ENCODE measurements around the gene USF3.
A peak's percentile ranks its signal among the peaks of the same experiment; 100 is the strongest.

Gene USF3

GRCh38 chr3:113676261-113676660 lies 20.2 kb downstream of the USF3 start:
- no peak overlapping the region for H3K4me3 Mint-ChIP-seq
- H3K9me3 Mint-ChIP-seq: no peaks in the 10 kb centered on the region
- H3K27ac Mint-ChIP-seq: peak overlapping the region; percentile 36
- H3K27me3 Mint-ChIP-seq: no peaks in the 10 kb centered on the region
- H3K4me1 Mint-ChIP-seq (ENCODE audit: low read depth): peaks cover 15% of the 10 kb centered on the region
- peaks cover 28% of the 10 kb centered on the region for H3K36me3 Mint-ChIP-seq (ENCODE audit: low read depth)

- Mint-ChIP-seq H3K9me3 (no peaks in the 10 kb centered on the region), H3K4me1 (ENCODE audit: low read depth) (peaks cover 20% of the 10 kb centered on the region), H3K27ac (no peak overlapping the region), H3K4me3 (no peak overlapping the region), H3K36me3 (ENCODE audit: low read depth) (peaks cover 49% of the 10 kb centered on the region), H3K27me3 (no peaks in the 10 kb centered on the region)
Measured at GRCh38 chr3:113673593-113673992, 22.8 kb downstream of the USF3 start.

GRCh38 chr3:113668015-113668414 lies 28.4 kb downstream of the USF3 start:
- peaks cover 23% of the 10 kb centered on the region for H3K4me1 Mint-ChIP-seq (ENCODE audit: low read depth)
- no peaks in the 10 kb centered on the region for H3K9me3 Mint-ChIP-seq
- H3K27me3 Mint-ChIP-seq: no peaks in the 10 kb centered on the region
- H3K36me3 Mint-ChIP-seq (ENCODE audit: low read depth): peaks cover 51% of the 10 kb centered on the region
- H3K4me3 Mint-ChIP-seq: no peak overlapping the region
- no peak overlapping the region for H3K27ac Mint-ChIP-seq

- no peaks in the 10 kb centered on the region for H3K27me3 Mint-ChIP-seq
- no peaks in the 10 kb centered on the region for H3K9me3 Mint-ChIP-seq
- H3K4me1 Mint-ChIP-seq (ENCODE audit: low read depth): peaks cover 31% of the 10 kb centered on the region
- H3K36me3 Mint-ChIP-seq (ENCODE audit: low read depth): peaks cover 65% of the 10 kb centered on the region
- H3K4me3 Mint-ChIP-seq: no peak overlapping the region
- H3K27ac Mint-ChIP-seq: no peak overlapping the region
Measured at GRCh38 chr3:113664523-113665094, 31.8 kb downstream of the USF3 start.

- no peaks in the 10 kb centered on the region for H3K9me3 Mint-ChIP-seq
- peaks cover 62% of the 10 kb centered on the region for H3K36me3 Mint-ChIP-seq (ENCODE audit: low read depth)
- H3K27me3 Mint-ChIP-seq: no peaks in the 10 kb centered on the region
- H3K4me3 Mint-ChIP-seq: no peak overlapping the region
- H3K27ac Mint-ChIP-seq: no peak overlapping the region
- H3K4me1 Mint-ChIP-seq (ENCODE audit: low read depth): peaks cover 32% of the 10 kb centered on the region
Measured at GRCh38 chr3:113663761-113664160, 32.7 kb downstream of the USF3 start.

GRCh38 chr3:113663324-113663750 lies 33.1 kb downstream of the USF3 start:
- H3K27me3 Mint-ChIP-seq: no peaks in the 10 kb centered on the region
- H3K9me3 Mint-ChIP-seq: no peaks in the 10 kb centered on the region
- H3K27ac Mint-ChIP-seq: peak overlapping the region; percentile 23
- peaks cover 28% of the 10 kb centered on the region for H3K4me1 Mint-ChIP-seq (ENCODE audit: low read depth)
- H3K4me3 Mint-ChIP-seq: no peak overlapping the region
- H3K36me3 Mint-ChIP-seq (ENCODE audit: low read depth): peaks cover 62% of the 10 kb centered on the region

GRCh38 chr3:113662824-113663223 lies 33.6 kb downstream of the USF3 start:
- Mint-ChIP-seq H3K36me3 (ENCODE audit: low read depth) (peaks cover 67% of the 10 kb centered on the region), H3K4me3 (no peak overlapping the region), H3K4me1 (ENCODE audit: low read depth) (peaks cover 25% of the 10 kb centered on the region), H3K27me3 (no peaks in the 10 kb centered on the region), H3K27ac (peak overlapping the region; percentile 23), H3K9me3 (no peaks in the 10 kb centered on the region)

- H3K36me3 Mint-ChIP-seq (ENCODE audit: low read depth): peaks cover 81% of the 10 kb centered on the region
- H3K4me1 Mint-ChIP-seq (ENCODE audit: low read depth): peaks cover 22% of the 10 kb centered on the region
- no peaks in the 10 kb centered on the region for H3K9me3 Mint-ChIP-seq
- H3K27me3 Mint-ChIP-seq: no peaks in the 10 kb centered on the region
- peak overlapping the region; percentile 12 for H3K27ac Mint-ChIP-seq
- H3K4me3 Mint-ChIP-seq: no peak overlapping the region
Measured at GRCh38 chr3:113660896-113661295, 35.5 kb downstream of the USF3 start.

GRCh38 chr3:113660458-113660857 lies 36.0 kb downstream of the USF3 start:
- Mint-ChIP-seq H3K4me1 (ENCODE audit: low read depth) (peaks cover 22% of the 10 kb centered on the region), H3K4me3 (no peak overlapping the region), H3K36me3 (ENCODE audit: low read depth) (peaks cover 83% of the 10 kb centered on the region), H3K27ac (peak overlapping the region; percentile 12), H3K27me3 (no peaks in the 10 kb centered on the region), H3K9me3 (no peaks in the 10 kb centered on the region)

- Mint-ChIP-seq H3K4me1 (ENCODE audit: low read depth) (peaks cover 24% of the 10 kb centered on the region), H3K4me3 (no peak overlapping the region), H3K27me3 (no peaks in the 10 kb centered on the region), H3K36me3 (ENCODE audit: low read depth) (peaks cover 83% of the 10 kb centered on the region), H3K27ac (no peak overlapping the region), H3K9me3 (no peaks in the 10 kb centered on the region)
Measured at GRCh38 chr3:113659996-113660395, 36.4 kb downstream of the USF3 start.

- H3K9me3 Mint-ChIP-seq: no peaks in the 10 kb centered on the region
- no peak overlapping the region for H3K27ac Mint-ChIP-seq
- H3K4me3 Mint-ChIP-seq: no peak overlapping the region
- H3K4me1 Mint-ChIP-seq (ENCODE audit: low read depth): peaks cover 22% of the 10 kb centered on the region
- no peaks in the 10 kb centered on the region for H3K27me3 Mint-ChIP-seq
- peaks cover 81% of the 10 kb centered on the region for H3K36me3 Mint-ChIP-seq (ENCODE audit: low read depth)
Measured at GRCh38 chr3:113659101-113659541, 37.3 kb downstream of the USF3 start.

- Mint-ChIP-seq H3K4me1 (ENCODE audit: low read depth) (peaks cover 22% of the 10 kb centered on the region), H3K36me3 (ENCODE audit: low read depth) (peaks cover 71% of the 10 kb centered on the region), H3K4me3 (no peak overlapping the region), H3K27me3 (no peaks in the 10 kb centered on the region), H3K9me3 (no peaks in the 10 kb centered on the region), H3K27ac (no peak overlapping the region)
Measured at GRCh38 chr3:113658107-113658506, 38.3 kb downstream of the USF3 start.

GRCh38 chr3:113654851-113655250 lies 41.6 kb downstream of the USF3 start:
- Mint-ChIP-seq H3K4me1 (ENCODE audit: low read depth) (peaks cover 16% of the 10 kb centered on the region), H3K36me3 (ENCODE audit: low read depth) (peaks cover 58% of the 10 kb centered on the region), H3K27me3 (no peaks in the 10 kb centered on the region), H3K9me3 (no peaks in the 10 kb centered on the region), H3K4me3 (no peak overlapping the region), H3K27ac (no peak overlapping the region)

- no peak overlapping the region for H3K4me3 Mint-ChIP-seq
- peaks cover 11% of the 10 kb centered on the region for H3K4me1 Mint-ChIP-seq (ENCODE audit: low read depth)
- peaks cover 53% of the 10 kb centered on the region for H3K36me3 Mint-ChIP-seq (ENCODE audit: low read depth)
Measured at GRCh38 chr3:113654310-113654709, 42.1 kb downstream of the USF3 start.

GRCh38 chr3:113649174-113649845 lies 47.1 kb downstream of the USF3 start:
- Mint-ChIP-seq H3K4me1 (ENCODE audit: low read depth) (no peaks in the 10 kb centered on the region), H3K9me3 (peaks cover 4% of the 10 kb centered on the region), H3K27ac (no peak overlapping the region), H3K4me3 (no peak overlapping the region), H3K27me3 (no peaks in the 10 kb centered on the region), H3K36me3 (ENCODE audit: low read depth) (peaks cover 28% of the 10 kb centered on the region)

More at GRCh38 chr3:113654310-113654709, 42.1 kb downstream of the USF3 start:
- Mint-ChIP-seq H3K9me3 (no peaks in the 10 kb centered on the region), H3K27me3 (no peaks in the 10 kb centered on the region), H3K27ac (no peak overlapping the region)

- peaks cover 34% of the 10 kb centered on the region for H3K36me3 Mint-ChIP-seq (ENCODE audit: low read depth)
- peaks cover 10% of the 10 kb centered on the region for H3K9me3 Mint-ChIP-seq
- no peaks in the 10 kb centered on the region for H3K4me1 Mint-ChIP-seq (ENCODE audit: low read depth)
- H3K4me3 Mint-ChIP-seq: no peak overlapping the region
- no peaks in the 10 kb centered on the region for H3K27me3 Mint-ChIP-seq
- no peak overlapping the region for H3K27ac Mint-ChIP-seq
Measured at GRCh38 chr3:113648524-113648923, 47.9 kb downstream of the USF3 start.

Measured in stimulated activated naive CD8-positive, alpha-beta T cell treated with anti-CD3 and anti-CD28 coated beads, Interleukin-15, Interleukin-2, amounts not matched to agents 100 ng/mL and 50 ng/mL, for 24 hours (primary cell).